WTC11 (cell line): ENCODE measurements around the gene MIA2. TPM values are rescaled to one million over a fixed set of nuclear protein-coding genes. Genes with fewer than 3 reads are reported as not detected.

Experiments used
- ATAC-seq: fragments of 200-7000 bp; cut with Tn5 transposase; 2 replicates; pipeline ENCODE4 v1.10.0; 2021; ENCODE audit warnings: mild to moderate bottlenecking, moderate library complexity
- CTCF ChIA-PET: fragments of 300-600 bp; sonication (Branson Sonifier 250); formaldehyde crosslinking; loops from one replicate; lab custom pipeline; 2021; ENCODE audit warnings: antibody characterized with exemption; lab: Charles Lee
- POLR2A ChIA-PET: fragments of 350-600 bp; sonication (Branson Sonifier 250); formaldehyde crosslinking; loops from one replicate; lab custom pipeline; 2021; ENCODE audit warnings: antibody characterized with exemption; lab: Charles Lee
- DNase-seq: peaks from one replicate; pipeline ENCODE4 v3.0.0; 2021; ENCODE audit warnings: low spot score
- H3K27ac Mint-ChIP-seq: 2 replicates; pipeline ENCODE4 v1.8.0; 2021; ENCODE audit warnings: mixed read lengths
- H3K27me3 Mint-ChIP-seq: 2 replicates; pipeline ENCODE4 v1.8.0; 2021; ENCODE audit warnings: low read depth, mild to moderate bottlenecking, moderate library complexity, mixed read lengths
- H3K36me3 Mint-ChIP-seq: 2 replicates; pipeline ENCODE4 v1.8.0; 2021; ENCODE audit warnings: mixed read lengths
- H3K4me1 Mint-ChIP-seq: 2 replicates; pipeline ENCODE4 v1.8.0; 2022; ENCODE audit warnings: mixed read lengths
- H3K4me3 Mint-ChIP-seq: 2 replicates; pipeline ENCODE4 v1.8.0; 2021; ENCODE audit warnings: mild to moderate bottlenecking, moderate library complexity, mixed read lengths
- H3K9me3 Mint-ChIP-seq: 2 replicates; pipeline ENCODE4 v1.8.0; 2021; ENCODE audit warnings: mixed read lengths
- CBFB ChIP-seq: sonication (generic); formaldehyde crosslinking; IDR thresholded peaks from 2 replicates; pipeline ENCODE4 v1.8.1; 2022; ENCODE audit warnings: mild to moderate bottlenecking, low read depth, missing genetic modification reagents
- ELF4 ChIP-seq: sonication (generic); formaldehyde crosslinking; IDR thresholded peaks from 2 replicates; pipeline ENCODE4 v1.8.1; 2022; ENCODE audit warnings: low read depth, mild to moderate bottlenecking, moderate library complexity, missing genetic modification reagents
- ESRRA ChIP-seq: sonication (generic); formaldehyde crosslinking; IDR thresholded peaks from 2 replicates; pipeline ENCODE4 v1.8.1; 2022; ENCODE audit warnings: mild to moderate bottlenecking, missing genetic modification reagents, borderline replicate concordance
- GRHL2 ChIP-seq: fragments of 250-450 bp; sonication (Bioruptor Pico); IDR thresholded peaks from 2 replicates; pipeline ENCODE4 v1.8.0; 2022; ENCODE audit warnings: mild to moderate bottlenecking, moderate library complexity; ENCODE audit not compliant: insufficient replicate concordance, severe bottlenecking
- HMGA2 ChIP-seq: fragments of 250-450 bp; sonication (Bioruptor Pico); IDR thresholded peaks from 2 replicates; pipeline ENCODE4 v1.4.0; 2021; ENCODE audit warnings: mild to moderate bottlenecking, moderate library complexity
- IRF2 ChIP-seq: sonication (generic); formaldehyde crosslinking; IDR thresholded peaks from 2 replicates; pipeline ENCODE4 v1.8.0; 2022; ENCODE audit warnings: low read depth, missing genetic modification reagents, borderline replicate concordance
- JUN ChIP-seq: sonication (generic); formaldehyde crosslinking; IDR thresholded peaks from 2 replicates; pipeline ENCODE4 v1.8.0; 2023; ENCODE audit warnings: mild to moderate bottlenecking, missing genetic modification reagents
- NR1H2 ChIP-seq: sonication (generic); formaldehyde crosslinking; IDR thresholded peaks from 2 replicates; pipeline ENCODE4 v1.9.0; 2021; ENCODE audit warnings: mild to moderate bottlenecking, moderate library complexity, missing genetic modification reagents
- NR2C2 ChIP-seq: sonication (generic); formaldehyde crosslinking; IDR thresholded peaks from 2 replicates; pipeline ENCODE4 v1.8.0; 2022; ENCODE audit warnings: mild to moderate bottlenecking, missing genetic modification reagents
- SP1 ChIP-seq: sonication (generic); formaldehyde crosslinking; conservative IDR thresholded peaks from 2 replicates; pipeline ENCODE4 v1.8.1; 2022; ENCODE audit warnings: missing genetic modification reagents
- TEAD4 ChIP-seq: sonication (generic); formaldehyde crosslinking; IDR thresholded peaks from 2 replicates; pipeline ENCODE4 v1.8.0; 2022; ENCODE audit warnings: mild to moderate bottlenecking, missing genetic modification reagents
- ZBTB21 ChIP-seq: sonication (generic); formaldehyde crosslinking; IDR thresholded peaks from 2 replicates; pipeline ENCODE4 v1.8.1; 2023; ENCODE audit warnings: mild to moderate bottlenecking, missing genetic modification reagents, borderline replicate concordance
- ZNF423 ChIP-seq: fragments of 250-450 bp; sonication (Bioruptor Pico); IDR thresholded peaks from 2 replicates; pipeline ENCODE4 v2.1.2; 2022; ENCODE audit warnings: mild to moderate bottlenecking, moderate library complexity
- total RNA-seq: library from RNA; stranded (reverse); gene quantifications from 3 replicates; pipeline ENCODE4 v1.2.3, GENCODE V29; 2021
- TF ChIP-seq, protein P1 (sequence below): sonication (generic); formaldehyde crosslinking; IDR thresholded peaks from 2 replicates; pipeline ENCODE4 v1.8.1; 2022; ENCODE audit warnings: missing genetic modification reagents, borderline replicate concordance
- TF ChIP-seq, protein P2 (sequence below): sonication (generic); formaldehyde crosslinking; IDR thresholded peaks from 2 replicates; pipeline ENCODE4 v1.8.1; 2022; ENCODE audit warnings: mild to moderate bottlenecking, moderate library complexity, missing genetic modification reagents
- TF ChIP-seq, protein P3 (sequence below): sonication (generic); formaldehyde crosslinking; IDR thresholded peaks from 2 replicates; pipeline ENCODE4 v1.8.1; 2022; ENCODE audit warnings: low read depth, mild to moderate bottlenecking, moderate library complexity, missing genetic modification reagents, borderline replicate concordance
- TF ChIP-seq, protein P4 (sequence below): sonication (generic); formaldehyde crosslinking; IDR thresholded peaks from 2 replicates; pipeline ENCODE4 v1.8.0; 2022; ENCODE audit warnings: mild to moderate bottlenecking, missing genetic modification reagents
- TF ChIP-seq, protein P5 (sequence below): fragments of 250-450 bp; sonication (Bioruptor Pico); conservative IDR thresholded peaks from 2 replicates; pipeline ENCODE4 v1.9.0; 2021; ENCODE audit warnings: mild to moderate bottlenecking

The MIA2 gene
- total RNA-seq, 1 experiment from 2014 or later = 11.3 TPM

DNA sequence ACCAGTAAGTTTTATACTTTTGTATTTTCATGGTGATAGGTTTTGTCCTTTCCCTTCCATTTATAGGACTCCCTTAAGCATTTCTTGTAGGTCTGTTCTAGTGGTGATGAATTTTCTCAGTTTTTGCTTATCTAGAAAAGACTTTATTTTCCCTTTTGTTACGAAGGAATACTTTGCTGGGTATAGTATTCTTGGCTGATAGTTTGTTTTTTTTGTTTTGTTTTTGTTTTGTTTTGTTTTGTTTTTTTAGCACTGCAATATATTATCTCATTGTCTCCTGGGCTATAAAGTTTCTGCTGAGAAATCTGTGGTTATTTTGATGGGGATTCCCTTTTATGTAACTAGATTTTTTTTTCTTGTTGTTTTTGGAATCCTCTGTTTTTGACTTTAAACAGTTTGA lies 130.8 kb downstream of the MIA2 start (continued):
- TF ChIP-seq, protein P1, sequence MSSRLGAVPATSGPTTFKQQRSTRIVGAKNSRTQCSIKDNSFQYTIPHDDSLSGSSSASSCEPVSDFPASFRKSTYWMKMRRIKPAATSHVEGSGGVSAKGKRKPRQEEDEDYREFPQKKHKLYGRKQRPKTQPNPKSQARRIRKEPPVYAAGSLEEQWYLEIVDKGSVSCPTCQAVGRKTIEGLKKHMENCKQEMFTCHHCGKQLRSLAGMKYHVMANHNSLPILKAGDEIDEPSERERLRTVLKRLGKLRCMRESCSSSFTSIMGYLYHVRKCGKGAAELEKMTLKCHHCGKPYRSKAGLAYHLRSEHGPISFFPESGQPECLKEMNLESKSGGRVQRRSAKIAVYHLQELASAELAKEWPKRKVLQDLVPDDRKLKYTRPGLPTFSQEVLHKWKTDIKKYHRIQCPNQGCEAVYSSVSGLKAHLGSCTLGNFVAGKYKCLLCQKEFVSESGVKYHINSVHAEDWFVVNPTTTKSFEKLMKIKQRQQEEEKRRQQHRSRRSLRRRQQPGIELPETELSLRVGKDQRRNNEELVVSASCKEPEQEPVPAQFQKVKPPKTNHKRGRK (CRISPR knock-in tag) = no peak

DNA sequence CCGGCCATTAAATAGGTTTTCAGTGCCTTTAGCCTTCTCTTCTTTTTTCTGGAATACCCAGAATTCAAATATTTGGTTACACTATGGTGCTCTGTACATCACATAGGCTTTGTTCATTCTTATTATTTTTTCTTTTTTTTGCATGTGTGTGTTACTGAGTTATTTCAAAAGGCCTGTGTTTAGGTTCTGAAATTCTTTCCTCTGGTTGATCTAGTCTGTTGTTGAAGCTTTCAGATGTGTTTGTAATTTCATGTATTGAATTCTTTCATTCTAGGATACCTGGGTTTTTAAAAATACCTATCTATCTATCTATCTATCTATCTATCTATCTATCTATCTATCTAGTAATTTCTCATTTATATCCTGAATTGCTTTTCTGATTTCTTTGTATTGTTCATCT lies 131.6 kb downstream of the MIA2 start:
- H3K4me3 Mint-ChIP-seq = no peak overlapping the region
- no peak overlapping the region for H3K27ac Mint-ChIP-seq
- peaks cover 22% of the 10 kb centered on the region for H3K36me3 Mint-ChIP-seq
- peaks cover 35% of the 10 kb centered on the region for H3K4me1 Mint-ChIP-seq
- DNase-seq = no peak
- H3K27me3 Mint-ChIP-seq = no peaks in the 10 kb centered on the region
- POLR2A ChIA-PET = no interaction called here
- peaks cover 22% of the 10 kb centered on the region for H3K9me3 Mint-ChIP-seq
- TF ChIP-seq NR1H2 (CRISPR knock-in tag) (no peak), JUN (CRISPR knock-in tag) (no peak), NR2C2 (CRISPR knock-in tag) (no peak), ZBTB21 (no peak), SP1 (no peak), ELF4 (CRISPR knock-in tag) (no peak), ESRRA (CRISPR knock-in tag) (no peak), HMGA2 (CRISPR knock-in tag) (no peak), TEAD4 (no peak), CBFB (no peak), ZNF423 (CRISPR knock-in tag) (no peak), GRHL2 (CRISPR knock-in tag) (no peak), IRF2 (no peak)
- TF ChIP-seq, protein P2, sequence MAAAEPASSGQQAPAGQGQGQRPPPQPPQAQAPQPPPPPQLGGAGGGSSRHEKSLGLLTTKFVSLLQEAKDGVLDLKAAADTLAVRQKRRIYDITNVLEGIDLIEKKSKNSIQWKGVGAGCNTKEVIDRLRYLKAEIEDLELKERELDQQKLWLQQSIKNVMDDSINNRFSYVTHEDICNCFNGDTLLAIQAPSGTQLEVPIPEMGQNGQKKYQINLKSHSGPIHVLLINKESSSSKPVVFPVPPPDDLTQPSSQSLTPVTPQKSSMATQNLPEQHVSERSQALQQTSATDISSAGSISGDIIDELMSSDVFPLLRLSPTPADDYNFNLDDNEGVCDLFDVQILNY = no peak
- TF ChIP-seq, protein P3, sequence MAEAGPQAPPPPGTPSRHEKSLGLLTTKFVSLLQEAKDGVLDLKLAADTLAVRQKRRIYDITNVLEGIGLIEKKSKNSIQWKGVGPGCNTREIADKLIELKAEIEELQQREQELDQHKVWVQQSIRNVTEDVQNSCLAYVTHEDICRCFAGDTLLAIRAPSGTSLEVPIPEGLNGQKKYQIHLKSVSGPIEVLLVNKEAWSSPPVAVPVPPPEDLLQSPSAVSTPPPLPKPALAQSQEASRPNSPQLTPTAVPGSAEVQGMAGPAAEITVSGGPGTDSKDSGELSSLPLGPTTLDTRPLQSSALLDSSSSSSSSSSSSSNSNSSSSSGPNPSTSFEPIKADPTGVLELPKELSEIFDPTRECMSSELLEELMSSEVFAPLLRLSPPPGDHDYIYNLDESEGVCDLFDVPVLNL (CRISPR knock-in tag) = no peak
- TF ChIP-seq, protein P4, sequence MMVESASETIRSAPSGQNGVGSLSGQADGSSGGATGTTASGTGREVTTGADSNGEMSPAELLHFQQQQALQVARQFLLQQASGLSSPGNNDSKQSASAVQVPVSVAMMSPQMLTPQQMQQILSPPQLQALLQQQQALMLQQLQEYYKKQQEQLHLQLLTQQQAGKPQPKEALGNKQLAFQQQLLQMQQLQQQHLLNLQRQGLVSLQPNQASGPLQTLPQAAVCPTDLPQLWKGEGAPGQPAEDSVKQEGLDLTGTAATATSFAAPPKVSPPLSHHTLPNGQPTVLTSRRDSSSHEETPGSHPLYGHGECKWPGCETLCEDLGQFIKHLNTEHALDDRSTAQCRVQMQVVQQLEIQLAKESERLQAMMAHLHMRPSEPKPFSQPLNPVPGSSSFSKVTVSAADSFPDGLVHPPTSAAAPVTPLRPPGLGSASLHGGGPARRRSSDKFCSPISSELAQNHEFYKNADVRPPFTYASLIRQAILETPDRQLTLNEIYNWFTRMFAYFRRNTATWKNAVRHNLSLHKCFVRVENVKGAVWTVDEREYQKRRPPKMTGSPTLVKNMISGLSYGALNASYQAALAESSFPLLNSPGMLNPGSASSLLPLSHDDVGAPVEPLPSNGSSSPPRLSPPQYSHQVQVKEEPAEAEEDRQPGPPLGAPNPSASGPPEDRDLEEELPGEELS (CRISPR knock-in tag) = no peak
- TF ChIP-seq, protein P5, sequence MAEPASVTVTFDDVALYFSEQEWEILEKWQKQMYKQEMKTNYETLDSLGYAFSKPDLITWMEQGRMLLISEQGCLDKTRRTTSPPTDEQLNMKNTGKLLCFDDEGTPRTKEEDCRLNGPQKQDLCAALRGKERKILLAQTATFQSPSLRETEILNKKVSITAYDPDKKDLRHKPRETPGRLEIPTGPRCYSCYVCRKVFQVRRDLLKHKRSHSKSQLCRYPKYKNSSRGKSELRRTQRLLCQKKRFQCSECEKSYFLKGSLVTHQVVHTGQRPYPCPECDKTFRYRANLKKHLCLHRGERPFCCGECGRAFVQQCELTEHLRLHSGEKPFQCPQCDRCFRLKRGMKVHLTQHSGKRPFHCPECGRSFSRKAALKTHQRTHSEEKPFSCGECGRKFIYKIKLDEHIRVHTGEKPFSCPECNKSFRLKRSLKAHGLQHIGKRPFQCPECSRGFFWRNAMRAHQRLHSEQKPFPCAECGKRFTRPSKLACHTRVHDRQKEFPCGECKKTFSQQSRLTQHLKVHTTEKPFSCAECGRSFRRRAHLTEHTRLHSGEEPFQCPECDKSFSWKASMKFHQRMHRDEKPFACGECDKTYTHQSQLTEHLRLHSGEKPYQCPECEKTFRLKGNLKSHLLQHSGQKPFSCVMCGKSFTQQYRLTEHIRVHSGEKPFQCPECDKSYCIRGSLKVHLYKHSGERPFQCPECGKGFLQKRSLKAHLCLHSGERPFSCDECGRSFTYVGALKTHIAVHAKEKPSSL (CRISPR knock-in tag) = no peak
- TF ChIP-seq, all 79 proteins: peak for 0
- CTCF ChIA-PET = interaction anchor here (1.1 kb wide), 1 partner anchor 134 kb away, joined by 3 read pairs; no protein-coding TSS in a partner anchor
- ATAC-seq = no peak
